NCI-H2227 treated with DMSO at 0.1 percent for 48 hours (cell line): ENCODE measurements around the gene DNAH8.
"Not testable (repeated sequence)": the region's sequence is repeated elsewhere in the genome, so short reads cannot be mapped to it uniquely, and the experiment has no call there.

ENCODE experiments used
- DNase-seq: peaks from one replicate; lab custom pipeline; 2025; lab: John Stamatoyannopoulos, UW

The DNAH8 gene

DNA sequence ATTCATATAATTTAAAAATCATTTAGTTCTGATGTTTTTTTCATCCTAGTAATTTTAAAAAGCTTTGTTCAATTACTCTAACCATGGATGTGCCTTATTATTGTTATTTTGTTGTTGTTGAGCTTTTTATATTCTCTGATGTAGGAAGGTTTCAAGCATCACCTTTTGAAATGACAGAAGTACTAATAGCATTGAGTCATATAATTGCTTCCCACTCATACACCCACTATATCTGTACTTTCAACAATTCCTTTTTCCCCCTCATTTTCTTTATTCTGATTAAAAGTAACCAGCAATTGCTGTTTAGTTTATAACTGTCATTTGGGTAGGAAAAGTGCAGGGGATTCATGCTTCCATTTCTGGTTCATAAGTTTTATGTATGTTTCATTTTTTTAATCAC is 38.6 kb downstream of the DNAH8 start:
- DNase-seq, result peak; percentile 69

DNA sequence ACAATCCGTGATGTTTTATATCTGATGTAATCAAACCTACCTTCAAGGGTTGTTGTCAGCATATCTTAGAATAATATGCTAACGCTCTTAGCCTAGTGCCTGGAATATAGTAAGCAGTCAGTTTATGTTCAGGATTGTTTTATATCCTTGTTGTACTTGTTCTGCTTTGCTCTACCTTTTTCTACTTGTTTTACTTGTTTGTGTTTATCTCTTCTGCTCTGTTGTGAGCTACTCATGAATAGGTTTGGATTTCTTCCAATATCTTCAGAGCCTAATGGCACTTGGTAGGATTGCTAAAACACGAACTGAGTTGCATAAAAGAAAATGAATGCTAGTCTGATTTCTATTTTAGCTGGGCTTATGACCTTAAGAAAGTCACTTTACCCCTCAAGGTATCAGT is 40.1 kb downstream of the DNAH8 start:
- peak; percentile 3 for DNase-seq

DNA sequence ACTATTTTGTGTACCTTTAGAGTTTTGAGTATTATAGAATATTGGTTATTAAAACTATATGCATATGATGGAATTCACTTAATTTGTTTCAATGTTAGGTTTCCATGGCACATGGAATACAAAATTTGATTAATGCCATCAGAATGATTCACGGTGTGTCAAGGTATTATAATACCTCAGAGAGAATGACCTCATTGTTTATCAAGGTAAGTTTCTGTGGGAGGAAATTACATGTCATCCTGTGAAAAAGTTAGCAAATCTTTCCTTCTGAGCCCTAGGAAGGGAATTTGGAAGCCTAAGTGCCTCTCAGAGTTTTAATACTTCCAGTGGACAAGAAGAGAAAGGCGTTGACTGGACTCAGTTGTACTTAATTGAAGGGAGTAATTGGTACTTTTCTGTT is 40.8 kb downstream of the DNAH8 start:
- DNase-seq, result no peak

DNA sequence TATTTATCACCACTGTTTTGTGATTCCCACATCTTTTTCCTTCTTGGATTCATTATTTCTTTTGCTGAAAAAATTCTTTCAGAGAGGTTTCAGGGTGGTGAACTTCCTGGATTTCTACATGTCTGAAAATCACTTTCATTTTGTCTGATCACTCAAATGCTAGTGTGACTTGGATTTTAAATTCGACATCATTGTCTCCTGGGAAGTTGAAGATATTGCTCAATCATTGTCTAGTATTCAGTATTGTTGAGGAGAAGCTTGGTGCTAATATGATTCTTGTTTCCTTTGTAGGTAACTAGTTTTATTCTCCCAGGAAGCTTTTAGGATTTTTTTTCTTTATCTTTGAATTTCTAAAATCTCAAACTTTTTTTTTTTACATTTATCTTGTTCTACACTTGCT is 45.0 kb downstream of the DNAH8 start:
- DNase-seq, result no peak

DNA sequence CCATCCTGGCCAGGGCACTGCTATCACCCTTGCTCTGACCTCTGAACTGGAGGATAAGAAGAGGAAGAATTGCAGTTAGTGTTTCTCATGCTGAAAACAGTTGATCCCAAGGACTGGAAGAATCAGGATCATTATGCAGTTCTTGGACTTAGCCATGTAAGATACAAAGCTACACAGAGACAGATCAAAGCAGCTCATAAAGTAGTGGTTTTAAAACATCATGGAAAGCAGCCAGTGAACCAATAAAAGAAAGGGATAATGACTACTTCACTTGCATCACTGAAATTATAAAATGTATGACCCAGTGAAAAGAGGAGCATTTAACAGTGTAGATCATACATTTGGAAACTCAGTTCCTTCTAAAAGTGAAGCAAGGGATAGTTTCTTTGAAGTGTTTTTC is 47.7 kb downstream of the DNAH8 start:
- peak; percentile 33 for DNase-seq

DNA sequence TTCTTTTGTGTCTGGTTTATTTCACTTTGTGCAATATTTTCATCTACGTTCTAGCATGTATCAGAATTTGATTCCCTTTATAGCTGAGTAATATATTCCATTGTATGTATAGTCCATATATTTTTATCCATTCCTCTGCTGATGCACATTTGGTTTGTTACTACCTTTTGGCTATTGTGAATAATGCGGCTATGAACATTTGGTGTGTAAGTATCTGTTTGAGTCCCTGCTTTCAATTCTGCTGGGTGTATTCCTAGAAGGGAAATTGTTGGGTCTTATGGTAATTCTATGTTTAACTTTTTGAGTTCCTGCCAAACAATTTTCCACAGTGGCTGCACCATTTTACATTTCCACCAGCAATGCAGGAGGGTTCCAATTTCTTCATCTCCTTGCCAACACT is 52.4 kb downstream of the DNAH8 start:
- DNase-seq, result no peak

DNA sequence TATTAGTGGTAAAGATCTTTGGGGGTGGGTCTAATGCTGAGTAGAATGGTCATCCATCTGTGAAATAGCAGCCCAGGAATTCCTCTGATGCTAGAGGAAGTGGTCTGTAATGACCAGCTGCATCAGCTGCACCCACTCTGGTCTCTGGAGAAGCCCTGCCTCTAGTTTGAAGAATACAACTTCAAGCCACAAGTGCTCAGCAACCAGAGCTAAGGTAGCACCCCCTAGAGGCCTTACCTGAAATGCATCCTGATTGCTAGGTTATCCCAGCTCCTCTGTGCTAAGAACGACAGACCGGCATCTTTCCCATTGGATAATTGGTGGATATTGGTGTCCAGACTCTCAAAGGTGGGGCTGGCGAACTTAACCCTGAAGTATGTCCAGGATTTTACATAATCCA is 58.2 kb downstream of the DNAH8 start:
- DNase-seq, result no peak

DNA sequence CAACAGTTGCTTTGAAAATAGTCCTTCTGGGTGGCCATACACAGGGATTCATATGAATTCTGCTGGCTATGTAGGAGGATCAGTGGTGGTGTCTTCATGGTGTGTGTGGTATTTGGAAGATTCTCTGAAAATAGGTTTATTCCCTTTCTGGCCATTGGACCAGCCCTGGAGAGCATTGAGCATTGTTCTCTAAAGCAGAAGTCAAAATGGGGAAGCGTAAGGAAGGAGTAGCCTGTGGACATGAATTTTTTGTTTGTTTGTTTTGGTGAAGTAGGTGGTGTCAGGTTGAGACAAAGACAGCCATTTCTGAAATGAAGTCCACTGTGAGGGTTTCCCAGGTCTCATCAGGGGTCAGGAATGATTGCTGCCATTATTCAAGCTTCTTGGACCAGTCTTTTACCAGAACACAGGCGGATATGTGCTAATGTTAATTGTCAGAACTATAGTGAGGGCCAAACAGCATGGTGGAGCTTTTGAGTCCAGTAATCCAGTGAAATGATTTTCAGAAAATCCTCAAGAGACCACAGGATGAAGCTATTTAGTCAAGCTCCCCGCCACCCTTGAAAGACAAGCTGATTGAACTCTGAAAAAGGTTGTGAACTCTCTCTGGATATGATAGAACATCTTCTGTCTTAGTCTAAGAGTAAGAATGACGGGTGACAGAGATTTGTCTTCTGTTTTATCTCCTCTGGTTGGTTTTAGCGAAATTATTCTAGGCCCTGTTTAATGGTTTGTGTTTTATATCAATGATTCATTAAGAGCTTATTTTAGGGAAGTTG is 60.0 kb downstream of the DNAH8 start:
- DNase-seq, result no peak

DNA sequence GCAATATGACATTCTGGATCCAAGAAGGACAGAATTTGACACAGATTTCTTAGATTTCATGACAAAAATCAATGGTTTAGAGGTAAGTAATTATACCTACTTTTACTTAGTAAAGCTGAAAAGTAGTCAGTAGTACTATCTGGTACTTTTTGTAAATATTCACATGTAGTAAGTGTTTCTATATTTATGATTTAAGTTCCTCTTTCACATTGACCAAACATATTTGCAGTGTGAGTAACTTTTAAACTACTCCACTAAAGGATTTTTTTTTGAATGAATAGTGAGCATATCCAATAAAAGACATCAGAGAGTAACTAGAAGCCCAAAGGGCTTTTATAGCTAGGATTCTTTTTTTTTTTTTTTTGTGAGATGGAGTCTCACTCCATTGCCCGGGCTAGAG is 60.8 kb downstream of the DNAH8 start:
- no peak for DNase-seq

DNA sequence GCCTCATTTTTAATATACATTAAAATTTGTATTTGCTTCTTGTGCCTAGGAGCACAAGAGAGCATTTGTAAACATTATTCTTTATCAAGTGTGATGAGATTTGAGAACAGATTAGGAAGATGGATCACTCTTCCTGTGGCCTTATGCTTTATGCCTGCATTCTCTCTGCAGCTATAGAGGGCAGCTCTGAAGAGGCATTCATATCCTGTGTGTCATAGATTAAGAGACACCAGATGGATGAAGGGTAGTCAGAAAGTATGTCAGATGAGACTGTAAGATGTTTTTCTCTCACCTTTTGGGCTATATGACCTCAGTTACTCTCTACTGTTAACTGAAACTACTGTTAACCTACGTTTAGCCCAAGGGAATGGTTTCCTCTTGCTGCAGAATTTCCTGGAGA is 61.4 kb downstream of the DNAH8 start:
- DNase-seq, result no peak

DNA sequence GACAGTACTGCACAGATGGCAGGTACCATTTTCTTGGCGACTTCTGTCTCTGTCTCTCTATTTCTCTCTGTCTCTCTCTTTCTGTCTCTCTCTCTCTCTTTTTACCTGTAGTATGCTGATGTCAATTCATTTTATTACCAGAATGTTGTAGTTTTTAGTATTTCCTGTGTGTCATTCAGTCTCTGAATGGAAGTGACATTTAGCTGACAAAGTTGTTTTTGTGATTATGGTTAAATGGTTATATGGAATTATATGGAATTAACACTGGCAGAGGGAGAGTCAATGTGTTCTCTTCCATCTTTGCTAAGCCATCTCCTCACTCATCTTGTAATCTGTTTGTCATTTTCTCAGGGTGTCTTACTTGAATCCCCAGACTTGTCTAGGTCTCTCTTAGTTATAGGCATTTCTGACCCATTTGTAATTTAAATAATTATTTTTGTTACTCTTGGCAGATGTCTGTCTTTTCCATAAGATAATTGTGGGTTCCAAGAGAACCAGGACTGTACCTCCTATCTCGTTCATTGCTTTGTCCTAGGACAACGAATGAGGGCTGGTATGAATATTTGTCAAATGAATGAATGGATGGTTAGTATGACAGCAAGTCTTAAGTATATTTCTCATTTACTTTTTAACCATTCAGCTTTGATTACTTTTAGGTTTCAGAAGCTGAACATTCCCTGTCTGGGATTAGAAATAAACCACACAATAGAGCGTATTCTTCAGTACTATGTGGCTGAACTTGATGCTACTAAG is 64.4 kb downstream of the DNAH8 start:
- DNase-seq, result no peak

DNA sequence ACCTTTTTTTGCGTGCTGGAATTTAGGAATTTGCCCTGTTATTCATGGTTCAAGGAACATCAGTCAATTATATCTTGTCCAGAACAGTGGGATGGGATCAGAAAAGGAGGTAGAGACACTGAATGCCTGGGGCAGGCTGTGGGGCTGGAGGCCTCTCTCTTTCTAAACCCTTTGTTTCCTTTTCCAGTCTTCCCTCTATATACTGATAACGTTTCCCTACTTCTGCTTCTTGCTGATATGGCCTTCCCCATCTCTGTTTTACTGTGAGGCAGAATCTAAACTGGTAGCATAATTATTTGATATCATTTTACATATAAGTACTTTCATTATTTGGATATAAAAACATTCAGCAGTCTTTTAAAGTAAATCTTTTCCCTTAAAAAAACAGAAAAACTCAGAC is 67.5 kb downstream of the DNAH8 start:
- no peak for DNase-seq

DNA sequence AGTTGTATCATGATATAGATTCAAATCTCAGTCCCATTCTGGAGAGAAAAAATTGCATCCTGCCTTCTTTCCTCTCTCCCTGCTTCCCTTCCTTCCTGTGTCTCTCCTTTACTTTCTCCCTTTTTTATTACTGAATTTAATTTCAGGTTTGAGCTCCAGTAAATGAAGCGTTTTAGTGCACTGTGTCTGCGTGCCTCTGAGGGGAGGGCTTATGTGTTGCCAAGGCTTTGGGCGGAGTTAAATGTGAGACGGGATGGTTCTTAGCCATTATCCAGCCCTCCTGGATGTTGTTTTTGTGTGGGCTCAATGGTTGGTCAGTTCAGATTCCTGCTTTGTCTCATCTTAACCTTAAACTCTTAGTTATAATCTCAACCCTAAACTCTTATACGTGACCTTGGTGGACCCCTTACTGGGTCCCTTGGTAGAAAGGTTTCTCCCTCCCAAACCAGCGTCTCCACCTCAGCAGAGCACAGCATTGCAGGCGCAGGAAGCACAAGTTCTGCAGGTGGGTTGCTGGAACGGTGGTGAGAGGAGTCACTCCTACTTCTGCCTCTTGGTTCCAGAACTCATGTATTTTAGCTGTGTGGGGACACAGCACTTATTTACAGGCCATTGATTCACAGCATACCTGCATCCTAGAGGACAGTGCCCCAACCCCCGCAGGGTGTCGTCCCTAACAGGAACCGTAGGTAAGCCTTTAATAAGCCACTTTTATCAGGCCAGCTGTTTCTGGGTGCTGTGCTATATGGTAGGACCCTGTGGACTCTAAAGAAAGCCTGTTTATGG is 68.5 kb downstream of the DNAH8 start:
- peak; percentile 30 for DNase-seq

DNA sequence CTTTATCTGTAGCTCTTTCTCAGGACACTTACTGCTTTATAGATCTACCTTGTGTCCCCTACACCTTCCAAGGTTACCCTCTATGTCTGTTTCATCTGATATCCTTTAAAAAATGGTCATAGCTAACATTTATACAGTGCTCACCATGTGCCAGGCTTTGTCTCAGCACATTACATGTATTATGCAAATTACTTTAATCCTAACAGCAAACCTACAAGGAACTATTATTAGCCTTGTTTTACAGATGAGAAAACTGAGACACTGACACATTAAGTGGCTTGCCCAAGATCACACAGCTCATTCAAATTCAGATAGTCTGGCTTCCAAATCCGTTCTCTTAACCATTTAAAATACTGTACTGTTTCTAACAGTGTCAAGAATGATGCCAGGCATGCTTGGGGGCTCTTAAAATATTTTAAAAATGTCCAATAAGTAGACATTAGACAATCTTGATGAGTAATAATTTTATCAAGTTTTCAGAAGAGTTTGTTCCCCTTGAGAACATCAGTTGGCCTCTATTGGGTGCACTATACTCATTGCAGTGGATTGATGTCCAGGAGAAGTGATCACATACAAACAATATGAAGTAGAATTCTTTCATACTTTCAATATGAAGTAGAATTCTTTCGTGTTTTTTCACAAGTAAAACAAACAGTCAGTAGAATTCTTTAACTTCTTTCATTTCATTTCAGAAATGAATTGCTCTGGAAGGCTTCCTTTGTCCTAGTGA is 69.6 kb downstream of the DNAH8 start:
- no peak for DNase-seq

DNA sequence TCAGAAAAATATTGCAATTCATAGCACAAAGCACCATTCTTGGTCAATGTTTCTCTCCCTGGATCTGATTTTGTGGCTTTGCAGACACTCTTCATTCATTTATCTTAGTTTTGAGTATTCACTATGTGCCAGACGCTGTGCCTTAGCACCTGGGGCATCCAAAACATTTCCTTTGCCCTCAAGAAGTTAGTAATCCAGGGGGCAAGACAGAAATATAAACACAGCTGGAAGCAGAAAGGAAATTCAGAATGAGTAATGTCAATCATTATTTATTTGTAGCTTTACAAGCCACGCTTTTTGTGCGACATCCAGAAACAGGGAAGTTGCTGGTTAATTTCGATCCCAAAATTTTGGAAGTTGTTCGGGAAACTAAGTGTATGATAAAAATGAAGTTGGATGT is 71.4 kb downstream of the DNAH8 start:
- DNase-seq, result no peak

DNA sequence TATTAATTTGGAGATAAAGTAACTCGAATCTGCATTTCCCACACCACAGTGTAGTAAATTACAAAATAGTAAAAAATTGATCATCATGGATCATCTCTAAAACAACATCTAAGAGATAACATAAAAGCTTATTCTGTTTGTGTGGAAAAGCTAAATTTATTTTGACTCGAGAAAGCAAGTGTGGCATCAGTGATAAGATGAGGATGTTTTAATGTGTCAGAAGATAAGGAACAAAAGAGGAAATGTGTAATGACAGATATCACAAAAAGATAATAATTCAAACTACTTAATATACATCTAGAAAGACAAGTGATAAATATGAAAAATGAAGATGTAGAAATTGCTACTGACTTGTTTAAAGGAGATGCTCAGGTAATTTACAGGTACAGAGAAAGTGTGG is 74.1 kb downstream of the DNAH8 start:
- no peak for DNase-seq

DNA sequence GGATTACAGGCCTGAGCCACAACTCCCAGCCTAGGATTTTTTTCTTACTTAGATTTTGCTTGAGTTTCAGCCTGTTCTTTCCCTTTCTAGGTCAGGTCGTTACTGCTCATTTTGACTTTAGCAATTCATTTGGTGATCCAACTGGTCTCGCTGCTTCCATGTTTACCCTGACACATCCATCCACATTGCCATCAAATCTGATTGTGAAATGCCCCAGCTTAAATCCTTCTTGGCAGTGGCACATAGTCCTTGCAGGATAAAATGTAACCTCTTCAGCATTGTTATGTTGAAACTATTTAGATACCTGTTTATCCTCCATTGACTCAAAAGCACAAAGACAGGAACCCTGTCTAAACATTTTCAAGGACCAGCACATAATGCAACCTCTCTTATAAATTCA is 77.2 kb downstream of the DNAH8 start:
- DNase-seq, result no peak

DNA sequence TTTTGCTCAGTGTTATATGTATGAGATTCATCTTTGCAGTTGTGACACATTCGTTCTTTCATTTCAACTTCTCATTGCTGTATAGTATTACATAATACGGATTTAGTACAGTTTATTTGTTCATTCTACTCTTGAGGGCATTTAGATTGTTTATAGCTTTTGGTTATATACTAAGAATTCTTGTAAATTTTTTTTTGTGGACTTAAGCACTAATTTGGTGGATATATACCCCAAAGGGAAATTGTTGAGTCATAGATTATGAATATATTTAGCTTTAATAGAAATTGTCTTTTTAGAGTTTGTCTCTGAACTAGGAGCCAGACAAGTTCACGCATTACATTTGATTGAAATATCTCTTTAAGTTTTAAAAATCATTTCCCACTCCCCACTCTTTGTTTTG is 79.6 kb downstream of the DNAH8 start:
- no peak for DNase-seq

DNA sequence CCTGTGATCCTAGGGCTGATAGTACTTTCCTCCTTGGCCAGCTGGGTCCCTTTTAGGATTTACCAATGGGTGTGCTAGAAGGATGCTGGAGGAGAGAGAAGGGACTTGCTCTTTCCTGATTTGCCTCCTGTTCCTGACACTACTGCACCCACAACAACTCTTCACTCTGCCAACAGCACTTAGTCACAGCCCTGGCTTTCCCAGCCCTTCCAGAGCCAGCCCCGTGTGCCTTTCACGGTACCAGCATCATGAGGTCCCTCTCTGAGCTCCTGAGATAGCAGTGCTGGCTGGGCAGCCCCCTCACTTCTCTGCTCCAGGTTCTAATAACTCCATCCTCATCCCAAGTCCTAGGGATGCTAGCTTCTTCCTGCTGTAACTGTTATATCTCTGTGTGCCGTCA is 80.9 kb downstream of the DNAH8 start:
- DNase-seq, result no peak

DNA sequence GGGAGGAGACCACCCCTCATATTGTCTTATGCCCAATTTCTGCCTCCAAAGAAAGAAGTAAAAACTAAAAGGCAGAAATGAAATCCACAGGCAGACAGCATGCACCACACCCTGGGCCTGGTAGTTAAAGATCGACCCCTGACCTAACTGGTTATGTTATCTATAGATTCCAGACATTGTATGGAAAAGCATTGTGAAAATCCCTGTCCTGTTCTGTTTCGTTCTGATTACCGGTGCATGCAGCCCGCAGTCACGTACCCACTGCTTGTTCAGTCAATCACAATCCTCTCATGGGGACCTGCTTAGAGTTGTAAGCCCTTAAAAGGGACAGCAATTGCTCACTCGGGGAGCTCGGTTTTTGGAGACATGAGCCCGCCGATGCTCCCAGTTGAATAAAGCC is 81.3 kb downstream of the DNAH8 start:
- DNase-seq, result not testable (repeated sequence)

DNA sequence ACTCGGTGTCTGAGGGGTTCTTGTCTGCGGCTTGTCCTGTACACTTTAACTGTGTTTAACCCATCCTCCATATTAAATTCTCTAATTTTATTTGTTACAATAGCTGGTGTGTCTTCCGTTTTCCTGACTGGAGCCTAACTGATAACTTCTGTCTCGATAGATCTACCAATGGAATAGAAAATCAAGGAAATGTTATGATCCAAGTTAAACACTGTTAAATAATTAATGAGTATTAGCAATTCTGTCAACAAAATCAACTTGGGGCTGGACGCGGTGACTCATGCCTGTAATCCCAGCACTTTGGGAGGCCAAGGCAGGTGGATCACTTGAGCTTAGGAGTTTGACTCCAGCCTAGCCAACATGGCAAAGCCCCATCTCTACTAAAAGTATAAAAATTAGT is 81.7 kb downstream of the DNAH8 start:
- DNase-seq, result no peak

DNA sequence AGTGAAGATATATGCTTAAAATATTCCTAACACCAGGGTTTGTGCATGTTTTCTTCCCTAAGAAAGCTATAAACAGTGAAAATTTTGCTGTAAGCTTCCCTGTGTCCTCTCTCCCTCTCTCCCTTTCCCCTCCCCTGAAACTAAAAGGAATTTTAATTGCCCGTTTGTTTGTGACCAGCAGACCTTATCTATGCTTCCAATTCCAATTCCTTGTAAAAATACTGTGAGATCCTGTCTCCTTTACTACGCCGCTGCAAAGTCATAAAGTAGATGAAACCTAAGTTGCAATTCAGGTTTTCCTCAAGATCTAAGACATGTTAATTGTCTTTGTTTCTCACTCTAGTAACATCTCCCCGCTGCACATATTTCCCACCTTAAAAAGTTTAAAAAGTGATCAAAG is 82.3 kb downstream of the DNAH8 start:
- no peak for DNase-seq
